Astrocyte of the cerebellum (primary cell): ENCODE measurements around the gene OPCML.

Experiments
- DNase-seq: peaks from one replicate; pipeline ENCODE4 v3.0.0-alpha.2; 2011; ENCODE audit warnings: low read depth
- H3K4me3 ChIP-seq: 2 replicates; pipeline ENCODE4 v1.5.1; 2011; ENCODE audit warnings: mild to moderate bottlenecking, low read depth, low read length, moderate library complexity
- in situ Hi-C: cut with HindIII; loops from 2 replicates; pipeline ENCODE4 v1.10.0; 2017; ENCODE audit warnings: low sequenced_read_pairs
- TF ChIP-seq, protein P1 (sequence below): IDR thresholded peaks from 2 replicates; pipeline ENCODE4 v1.5.1; 2012; ENCODE audit warnings: low read length, low read depth, moderate library complexity, mild to moderate bottlenecking; ENCODE audit errors: missing control alignments

Gene OPCML

DNA sequence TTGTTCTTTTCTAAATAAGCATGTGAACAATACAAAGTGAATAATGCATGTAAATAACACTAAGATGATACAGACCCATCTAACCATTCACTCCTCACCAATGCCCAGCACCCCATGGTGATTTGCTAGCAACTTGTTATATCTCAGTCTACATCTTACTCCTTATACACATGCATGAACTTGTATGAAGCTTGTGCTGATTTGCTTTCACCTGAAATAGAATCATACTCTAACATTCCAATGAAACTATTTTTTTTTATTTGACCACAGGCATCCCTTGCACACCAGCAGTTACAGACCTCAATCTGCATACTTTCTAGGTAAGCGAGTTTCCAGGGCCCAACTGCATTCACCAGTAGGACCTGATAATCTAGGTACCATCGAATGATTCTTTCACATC, 873.6 kb downstream of the OPCML start:
- in situ Hi-C loops, result no loop called here
- TF ChIP-seq, protein P1, sequence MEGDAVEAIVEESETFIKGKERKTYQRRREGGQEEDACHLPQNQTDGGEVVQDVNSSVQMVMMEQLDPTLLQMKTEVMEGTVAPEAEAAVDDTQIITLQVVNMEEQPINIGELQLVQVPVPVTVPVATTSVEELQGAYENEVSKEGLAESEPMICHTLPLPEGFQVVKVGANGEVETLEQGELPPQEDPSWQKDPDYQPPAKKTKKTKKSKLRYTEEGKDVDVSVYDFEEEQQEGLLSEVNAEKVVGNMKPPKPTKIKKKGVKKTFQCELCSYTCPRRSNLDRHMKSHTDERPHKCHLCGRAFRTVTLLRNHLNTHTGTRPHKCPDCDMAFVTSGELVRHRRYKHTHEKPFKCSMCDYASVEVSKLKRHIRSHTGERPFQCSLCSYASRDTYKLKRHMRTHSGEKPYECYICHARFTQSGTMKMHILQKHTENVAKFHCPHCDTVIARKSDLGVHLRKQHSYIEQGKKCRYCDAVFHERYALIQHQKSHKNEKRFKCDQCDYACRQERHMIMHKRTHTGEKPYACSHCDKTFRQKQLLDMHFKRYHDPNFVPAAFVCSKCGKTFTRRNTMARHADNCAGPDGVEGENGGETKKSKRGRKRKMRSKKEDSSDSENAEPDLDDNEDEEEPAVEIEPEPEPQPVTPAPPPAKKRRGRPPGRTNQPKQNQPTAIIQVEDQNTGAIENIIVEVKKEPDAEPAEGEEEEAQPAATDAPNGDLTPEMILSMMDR, result no peak
- DNase-seq, result no peak
- H3K4me3 ChIP-seq, result no peak overlapping the region

DNA sequence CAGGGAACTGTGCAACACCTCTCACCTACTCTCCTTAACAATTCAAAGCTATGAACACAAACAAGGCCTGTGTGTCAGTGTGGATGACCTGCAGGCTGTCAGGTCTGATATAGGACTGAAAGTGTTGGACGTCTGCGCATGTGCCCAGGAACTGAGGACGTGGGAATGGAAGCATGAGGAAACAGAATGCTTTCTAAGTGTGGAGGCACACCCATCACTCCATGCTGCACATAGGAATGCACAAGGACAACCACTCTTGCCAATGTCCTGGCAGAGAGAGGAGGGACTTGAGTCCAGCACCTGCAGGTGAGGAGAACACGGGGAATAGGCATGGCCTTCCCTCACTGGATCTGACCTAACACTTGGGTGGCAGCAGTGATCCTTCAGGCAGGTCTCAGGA, 874.3 kb downstream of the OPCML start:
- TF ChIP-seq, protein P1, result no peak
- no peak for DNase-seq
- no peak overlapping the region for H3K4me3 ChIP-seq
- in situ Hi-C loops, result no loop called here

- no peak for DNase-seq
- TF ChIP-seq, protein P1, result no peak
- in situ Hi-C loops, result no loop called here
- H3K4me3 ChIP-seq, result no peak overlapping the region
Measured at GRCh38 chr11:132655187-132655855, 877.0 kb downstream of the OPCML start.

DNA sequence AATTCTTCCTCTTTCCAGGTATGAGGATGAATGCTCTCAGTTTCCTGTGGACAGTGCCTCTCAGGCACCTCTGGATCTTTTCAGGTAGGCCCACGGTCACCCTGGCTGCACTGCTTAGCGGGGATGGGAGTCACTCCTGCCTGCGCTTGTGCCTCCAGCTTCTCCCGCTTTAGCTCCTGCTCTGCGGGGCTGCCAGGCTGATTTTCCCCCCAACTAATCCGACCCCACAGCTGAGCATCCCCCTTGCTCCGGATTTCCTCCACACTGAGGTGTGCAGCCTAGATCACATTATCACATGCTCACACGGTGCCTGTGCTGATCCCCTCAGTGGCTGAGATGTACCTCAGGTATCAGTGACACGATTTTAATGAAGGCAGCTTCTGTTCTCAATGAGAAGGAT, 879.1 kb downstream of the OPCML start:
- in situ Hi-C loops, result no loop called here
- TF ChIP-seq, protein P1, result no peak
- DNase-seq, result no peak
- no peak overlapping the region for H3K4me3 ChIP-seq

DNA sequence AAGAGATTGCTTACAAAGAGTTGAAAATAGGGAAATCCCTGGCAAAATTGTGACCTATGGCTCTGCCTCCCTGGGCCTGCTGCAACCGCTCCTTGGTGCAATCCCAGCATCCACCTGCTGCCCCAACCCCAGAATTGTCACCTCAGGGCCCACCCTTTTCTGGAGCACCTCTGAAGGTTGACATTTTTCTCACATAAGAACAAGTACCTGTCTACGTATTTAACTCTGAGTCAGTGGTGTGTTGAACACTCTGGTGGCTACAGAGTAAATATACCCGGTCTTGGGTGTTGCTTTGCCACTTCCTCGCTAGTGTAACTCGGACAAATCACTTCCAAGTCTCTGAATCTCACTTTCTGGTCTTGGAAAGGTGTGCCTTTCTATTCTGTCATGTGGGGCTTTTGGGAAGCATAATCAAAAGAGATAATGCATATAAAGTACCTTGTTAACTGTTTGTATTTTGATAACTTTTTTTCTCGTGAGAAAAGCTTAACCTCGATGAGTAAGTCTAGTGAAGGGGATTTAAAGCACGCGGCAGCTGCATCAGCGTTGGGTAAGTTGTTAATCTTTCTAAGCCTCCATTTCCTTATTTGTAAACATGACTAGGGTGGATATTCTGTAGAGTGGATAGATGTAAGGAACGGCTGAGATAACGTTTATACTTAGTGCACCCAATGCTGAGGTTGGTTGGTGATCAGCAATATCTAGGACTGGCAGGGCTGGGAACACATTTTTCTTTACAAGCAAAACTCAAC, 881.2 kb downstream of the OPCML start:
- no peak overlapping the region for H3K4me3 ChIP-seq
- TF ChIP-seq, protein P1, result no peak
- in situ Hi-C loops, result no loop called here
- DNase-seq, result no peak

- TF ChIP-seq, protein P1, result no peak
- in situ Hi-C loops, result no loop called here
Measured at GRCh38 chr11:132649277-132649676, 883.0 kb downstream of the OPCML start.

More at GRCh38 chr11:132649277-132649676, 883.0 kb downstream of the OPCML start:
- H3K4me3 ChIP-seq, result no peak overlapping the region
- no peak for DNase-seq
